ENCODE data around the gene TM7SF2. TPM values are rescaled to one million over a fixed set of nuclear protein-coding genes. Genes with fewer than 3 reads are reported as not detected.
"Not testable (repeated sequence)": the region's sequence is repeated elsewhere in the genome, so short reads cannot be mapped to it uniquely, and the experiment has no call there.

Gene TM7SF2
- total RNA-seq, 1 experiment from 2014 or later: 74.8 TPM

DNA sequence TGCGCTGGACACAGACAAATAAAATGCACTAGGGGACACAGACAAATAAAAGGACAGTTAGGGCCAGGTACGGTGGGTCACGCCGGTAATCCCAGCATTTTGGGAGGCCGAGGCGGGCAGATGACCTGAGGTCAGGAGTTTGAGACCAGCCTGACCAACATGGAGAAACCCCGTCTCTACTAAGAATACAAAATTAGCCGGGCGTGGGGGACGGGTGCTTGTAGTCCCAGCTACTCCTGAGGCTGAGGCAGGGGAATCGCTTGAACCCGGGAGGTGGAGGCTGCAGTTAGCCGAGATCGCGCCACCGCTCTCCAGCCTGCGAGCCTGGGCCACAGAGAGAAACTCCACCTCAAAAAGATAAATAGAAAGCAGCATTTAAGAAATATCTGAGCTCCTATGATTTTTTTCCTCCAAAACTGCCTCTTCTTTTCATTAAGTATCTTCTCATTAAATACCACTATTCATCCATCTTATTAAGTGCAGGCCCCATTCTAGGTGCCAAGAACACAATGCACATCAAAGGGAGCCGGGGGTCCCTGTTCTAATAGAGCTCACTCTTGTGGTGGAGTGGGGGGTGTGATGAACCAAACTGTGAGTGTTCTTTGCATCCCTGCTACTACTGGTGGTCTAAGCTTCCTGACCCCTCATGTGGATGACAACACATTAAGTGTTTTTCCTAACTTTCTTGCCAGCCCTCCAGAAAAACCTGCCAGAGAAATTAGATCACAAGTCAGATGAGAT, 6.6 kb downstream of the TM7SF2 start:
- H2BK15ac ChIP-seq (ENCODE audit: low read depth, low read length): no peak overlapping the region
- no peaks in the 10 kb centered on the region for H3K79me1 ChIP-seq (ENCODE audit: insufficient read depth, low read depth, low read length, poor library complexity, severe bottlenecking)
- no peak overlapping the region for H3K23ac ChIP-seq (ENCODE audit: insufficient read length, low read depth, low read length)
- H3K23me2 ChIP-seq (ENCODE audit: insufficient read length, low read depth, low read length, poor library complexity, severe bottlenecking): peaks cover 13% of the 10 kb centered on the region
- H3K18ac ChIP-seq (ENCODE audit: insufficient read length, low read depth, low read length): no peak overlapping the region
- no peak overlapping the region for H4K91ac ChIP-seq (ENCODE audit: insufficient read length, low read depth, low read length)
- Mint-ChIP-seq H3K9me3 (no peaks in the 10 kb centered on the region), H3K4me3 (peak overlapping the region; percentile 36 to 89; a peak in 4 of 5 replicates), H3K36me3 (ENCODE audit: insufficient read depth in 1 of 3, low read depth in 3 of 3) (peaks cover 30 to 67% (median 65%) of the 10 kb centered on the region in 3 experiments), H3K27me3 (ENCODE audit: low read depth) (peaks cover 1% of the 10 kb centered on the region; the same call in 1 of the 2 replicates), H3K27ac (peak overlapping the region; percentile 82 to 86 (median 82); a peak in 6 of 7 replicates), H3K4me1 (peaks cover 10 to 24% of the 10 kb centered on the region in 2 experiments)
- no peaks in the 10 kb centered on the region for H3K27me3 ChIP-seq (ENCODE audit: insufficient read depth, low read length)
- H2BK120ac ChIP-seq (ENCODE audit: low read depth, low read length, poor library complexity, severe bottlenecking): no peak overlapping the region
- no peak overlapping the region for H2BK20ac ChIP-seq (ENCODE audit: low read depth, low read length, poor library complexity, severe bottlenecking)
- H2AFZ ChIP-seq (ENCODE audit: low read length): no peak overlapping the region
- H3K4me1 ChIP-seq (ENCODE audit: insufficient read depth, low read length): no peaks in the 10 kb centered on the region
- H3T11ph ChIP-seq (ENCODE audit: low read length): no peak overlapping the region
- H4K8ac ChIP-seq (replicated peaks; ENCODE audit: insufficient read length, low read depth, low read length): no peak overlapping the region
- H2BK5ac ChIP-seq (ENCODE audit: insufficient read length, low read length): no peak overlapping the region
- no peaks in the 10 kb centered on the region for H4K20me1 ChIP-seq (ENCODE audit: control insufficient read depth, insufficient read depth, insufficient read length)
- peak; percentile 21; the same call in 1 of the 3 replicates for TF ChIP-seq CTCF (conservative IDR thresholded peaks at IDR 0.05)
- no peak overlapping the region for H3K56ac ChIP-seq (ENCODE audit: insufficient read length, low read depth, low read length)
- no peak overlapping the region for H3K14ac ChIP-seq (ENCODE audit: insufficient read depth, low read length)
- no peak overlapping the region for H2AK5ac ChIP-seq (ENCODE audit: insufficient read length, low read length)
- H3K9me3 ChIP-seq (ENCODE audit: control insufficient read depth, low read depth, low read length): no peaks in the 10 kb centered on the region
- no peak overlapping the region for H3K27ac ChIP-seq (ENCODE audit: insufficient read length, low read depth, low read length)
- no CpG with 5 or more reads among the region's 18 CpGs for WGBS (ENCODE audit: extremely low coverage, insufficient read length, low lambda C conversion rate)
- H3K79me2 ChIP-seq (ENCODE audit: insufficient read depth, low read length): peaks cover 9% of the 10 kb centered on the region; the same call in 1 of the 2 replicates
- H2BK12ac ChIP-seq (ENCODE audit: insufficient read length, low read depth, low read length): no peak overlapping the region
- no peak overlapping the region for H3K4ac ChIP-seq (ENCODE audit: low read depth, low read length)
- H3K9ac ChIP-seq (ENCODE audit: extremely low read depth, insufficient read length, low read length): no peak overlapping the region
- H4K5ac ChIP-seq (ENCODE audit: insufficient read length, low read depth, low read length): no peak overlapping the region
- DNase-seq: no peak
- no peak overlapping the region for H3K4me2 ChIP-seq (ENCODE audit: insufficient read depth, insufficient read length, low read length)

- not testable (repeated sequence) for H3K4me1 ChIP-seq (ENCODE audit: insufficient read depth, low read length); H3K18ac ChIP-seq (ENCODE audit: insufficient read length, low read depth, low read length); H3K9me3 Mint-ChIP-seq; H4K8ac ChIP-seq (replicated peaks; ENCODE audit: insufficient read length, low read depth, low read length); H2AK5ac ChIP-seq (ENCODE audit: insufficient read length, low read length); H2BK120ac ChIP-seq (ENCODE audit: low read depth, low read length, poor library complexity, severe bottlenecking); H2BK12ac ChIP-seq (ENCODE audit: insufficient read length, low read depth, low read length); H2AFZ ChIP-seq (ENCODE audit: low read length); H3K79me1 ChIP-seq (ENCODE audit: insufficient read depth, low read depth, low read length, poor library complexity, severe bottlenecking); H2BK5ac ChIP-seq (ENCODE audit: insufficient read length, low read length); H4K91ac ChIP-seq (ENCODE audit: insufficient read length, low read depth, low read length); H3K4me2 ChIP-seq (ENCODE audit: insufficient read depth, insufficient read length, low read length); H3K27ac ChIP-seq (ENCODE audit: insufficient read length, low read depth, low read length); H2BK15ac ChIP-seq (ENCODE audit: low read depth, low read length); H3K79me2 ChIP-seq (ENCODE audit: insufficient read depth, low read length); H3T11ph ChIP-seq (ENCODE audit: low read length); DNase-seq; H4K20me1 ChIP-seq (ENCODE audit: control insufficient read depth, insufficient read depth, insufficient read length); H3K9ac ChIP-seq (ENCODE audit: extremely low read depth, insufficient read length, low read length); H3K14ac ChIP-seq (ENCODE audit: insufficient read depth, low read length); H3K4ac ChIP-seq (ENCODE audit: low read depth, low read length); H3K27me3 ChIP-seq (ENCODE audit: insufficient read depth, low read length); H3K23ac ChIP-seq (ENCODE audit: insufficient read length, low read depth, low read length); H3K27me3 Mint-ChIP-seq (ENCODE audit: low read depth); H3K9me3 ChIP-seq (ENCODE audit: control insufficient read depth, low read depth, low read length); H2BK20ac ChIP-seq (ENCODE audit: low read depth, low read length, poor library complexity, severe bottlenecking); H3K56ac ChIP-seq (ENCODE audit: insufficient read length, low read depth, low read length); H4K5ac ChIP-seq (ENCODE audit: insufficient read length, low read depth, low read length)
- peak overlapping the region in 1 of 2 experiments; percentile 100; a peak in 4 of 5 replicates for H3K4me3 Mint-ChIP-seq
- H3K27ac Mint-ChIP-seq: peak overlapping the region; percentile 42 to 82 (median 69); a peak in 5 of 7 replicates
- H3K36me3 Mint-ChIP-seq (ENCODE audit: insufficient read depth in 1 of 3, low read depth in 3 of 3): peaks cover 30 to 66% (median 58%) of the 10 kb centered on the region in 3 experiments
- H3K4me1 Mint-ChIP-seq: peaks cover 6 to 21% of the 10 kb centered on the region in 2 experiments
- no CpG with 5 or more reads among the region's 18 CpGs for WGBS (ENCODE audit: extremely low coverage, insufficient read length, low lambda C conversion rate)
- peaks cover 12% of the 10 kb centered on the region for H3K23me2 ChIP-seq (ENCODE audit: insufficient read length, low read depth, low read length, poor library complexity, severe bottlenecking)
These were observed 7.4 kb downstream of the TM7SF2 start for GRCh38 chr11:65118891-65119669.
